Karpas-422 (cell line): ENCODE measurements around the gene CTRL. TPM values are rescaled to one million over a fixed set of nuclear protein-coding genes. Genes with fewer than 3 reads are reported as not detected.
"Not testable (repeated sequence)": the region's sequence is repeated elsewhere in the genome, so short reads cannot be mapped to it uniquely, and the experiment has no call there.

Experiments used
- DNase-seq: peaks from one replicate; pipeline ENCODE4 v3.0.0-alpha.2; 2015
- H2AFZ ChIP-seq: fragments of 200-600 bp; sonication (generic); 2 replicates; pipeline ENCODE4 v1.6.1; 2014; ENCODE audit warnings: antibody characterized with exemption, low read length, mixed read lengths
- H3K27ac ChIP-seq: fragments of 200-600 bp; sonication (generic); 2 replicates; pipeline ENCODE4 v1.5.1; 2014; ENCODE audit warnings: mild to moderate bottlenecking, low read length, moderate library complexity
- H3K27me3 ChIP-seq: fragments of 200-600 bp; sonication (generic); 2 replicates; pipeline ENCODE4 v1.6.1; 2014; ENCODE audit warnings: low read length, mixed read lengths
- H3K36me3 ChIP-seq: fragments of 200-600 bp; sonication (generic); 2 replicates; pipeline ENCODE4 v1.6.1; 2014; ENCODE audit warnings: low read length, mixed read lengths; ENCODE audit not compliant: insufficient read depth
- H3K4me1 ChIP-seq: fragments of 200-600 bp; sonication (generic); 2 replicates; pipeline ENCODE4 v1.6.1; 2014; ENCODE audit warnings: mild to moderate bottlenecking, low read length, mixed read lengths
- H3K4me2 ChIP-seq: fragments of 200-600 bp; sonication (generic); 2 replicates; pipeline ENCODE4 v1.6.1; 2014; ENCODE audit warnings: low read length, low read depth, mild to moderate bottlenecking; ENCODE audit not compliant: poor library complexity, severe bottlenecking
- H3K4me3 ChIP-seq: fragments of 200-600 bp; sonication (generic); 2 replicates; pipeline ENCODE4 v1.5.1; 2014; ENCODE audit warnings: mild to moderate bottlenecking, antibody characterized with exemption, low read length, mixed read lengths
- H3K79me2 ChIP-seq: fragments of 200-600 bp; sonication (generic); 2 replicates; pipeline ENCODE4 v1.6.1; 2014; ENCODE audit warnings: mild to moderate bottlenecking, low read length, mixed read lengths
- H3K9ac ChIP-seq: fragments of 200-600 bp; sonication (generic); 2 replicates; pipeline ENCODE4 v1.6.0; 2014; ENCODE audit warnings: low read length
- H3K9me2 ChIP-seq: fragments of 200-600 bp; sonication (generic), shearing (Covaris generic); replicated peaks from 2 replicates; pipeline ENCODE4 v1.6.0; 2014; ENCODE audit warnings: mild to moderate bottlenecking, low read length, moderate library complexity; ENCODE audit not compliant: insufficient read depth
- H3K9me3 ChIP-seq: fragments of 300-700, 200-600 bp; sonication (generic); 2 replicates; pipeline ENCODE4 v1.6.1; 2014; ENCODE audit warnings: low read length, mixed read lengths
- H4K20me1 ChIP-seq: fragments of 200-600 bp; sonication (generic); 2 replicates; pipeline ENCODE4 v1.6.1; 2014; ENCODE audit warnings: mild to moderate bottlenecking, antibody characterized with exemption, low read length, low read depth; ENCODE audit not compliant: insufficient read depth
- total RNA-seq: library from RNA; depleted of rRNA; stranded (reverse); fragments of >200 nt; shearing (Covaris generic); gene quantifications from 2 replicates; pipeline ENCODE4 v1.2.3, GENCODE V29; 2014; ENCODE audit warnings: low replicate concordance

Gene CTRL
- total RNA-seq, 1 experiment from 2014 or later, result 1.6 TPM

DNA sequence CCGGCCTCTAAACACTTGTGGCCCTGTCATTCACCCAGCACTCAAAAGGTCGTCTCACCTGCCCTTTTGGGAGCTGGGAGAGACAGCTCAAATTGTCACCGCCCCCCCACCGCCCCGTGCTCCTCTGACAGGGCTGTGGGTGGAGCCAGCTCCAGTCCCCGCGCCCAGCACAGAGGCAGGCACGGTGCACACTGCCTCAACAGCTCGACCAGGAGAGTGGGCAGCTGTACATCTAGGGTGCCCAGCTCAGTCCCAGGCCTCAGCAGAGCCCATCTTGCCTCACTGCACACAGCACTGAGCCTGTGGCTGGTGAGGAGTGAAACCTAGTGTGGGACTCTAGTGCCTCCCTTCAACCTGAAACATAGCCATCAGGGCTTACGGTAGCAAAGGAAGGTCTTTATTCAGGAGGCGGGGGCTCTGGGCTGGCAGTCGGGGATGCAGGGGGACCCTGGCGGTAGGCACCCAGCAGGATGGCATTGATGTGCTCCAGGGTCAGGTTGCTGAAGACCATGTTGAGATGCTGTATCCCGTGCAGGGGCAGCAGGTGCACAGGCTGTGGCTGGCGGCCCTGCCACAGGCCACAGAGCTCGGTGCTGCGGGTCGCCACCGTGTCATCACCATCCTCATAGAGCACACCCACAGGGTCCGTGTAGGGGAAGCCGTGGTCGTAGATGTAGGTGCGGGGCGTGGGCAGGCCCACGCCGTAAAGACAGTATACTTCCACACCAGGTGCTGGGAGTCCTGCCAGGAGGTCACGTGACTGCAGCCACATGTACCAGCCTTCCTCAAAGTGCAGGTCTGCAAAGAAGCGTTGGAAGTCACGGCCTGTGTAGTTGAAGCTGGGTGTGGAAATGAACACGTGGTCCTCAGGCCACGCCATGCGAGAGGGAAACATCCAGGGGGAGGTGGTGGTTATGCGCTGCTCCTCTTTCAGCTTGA is 8.1 kb upstream of the CTRL start:
- H3K4me1 ChIP-seq, result peaks cover 27% of the 10 kb centered on the region
- no peak overlapping the region for H3K4me2 ChIP-seq
- no peak overlapping the region for H3K4me3 ChIP-seq
- no peaks in the 10 kb centered on the region for H3K9me2 ChIP-seq
- peaks cover 31% of the 10 kb centered on the region for H3K79me2 ChIP-seq
- no peak overlapping the region for H3K9ac ChIP-seq
- no peaks in the 10 kb centered on the region for H3K9me3 ChIP-seq
- peaks cover 6% of the 10 kb centered on the region; the same call in 1 of the 2 replicates for H3K36me3 ChIP-seq
- peak; percentile 54 for DNase-seq
- no peak overlapping the region for H3K27ac ChIP-seq
- H2AFZ ChIP-seq, result no peak overlapping the region
- no peaks in the 10 kb centered on the region for H3K27me3 ChIP-seq
- H4K20me1 ChIP-seq, result peaks cover 8% of the 10 kb centered on the region; the same call in 1 of the 2 replicates

DNA sequence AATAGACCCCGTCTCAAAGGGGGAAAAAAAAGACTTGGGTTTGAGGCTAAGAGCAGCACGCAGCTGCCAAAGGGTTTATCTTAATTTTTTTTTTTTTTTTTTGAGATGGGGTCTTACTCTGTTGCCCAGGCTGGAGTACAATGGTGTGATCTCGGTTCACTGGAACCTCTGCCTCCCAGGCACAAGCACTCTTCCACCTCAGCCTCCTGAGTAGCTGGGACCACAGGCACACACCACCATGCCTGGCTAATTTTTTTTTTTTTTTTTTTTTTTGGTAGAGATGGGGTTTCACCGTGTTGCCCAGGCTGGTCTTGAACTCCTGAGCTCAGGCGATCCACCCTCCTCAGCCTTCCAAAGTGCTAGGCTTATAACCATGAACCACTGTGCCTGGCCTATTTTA is 6.1 kb upstream of the CTRL start:
- H2AFZ ChIP-seq, DNase-seq, H4K20me1 ChIP-seq, H3K9me2 ChIP-seq, H3K27me3 ChIP-seq, H3K9me3 ChIP-seq: not testable (repeated sequence)
- Histone ChIP-seq H3K36me3 (peaks cover 19% of the 10 kb centered on the region; the same call in 1 of the 2 replicates), H3K4me3 (peak overlapping the region; percentile 91; the same call in 1 of the 2 replicates), H3K27ac (peak overlapping the region; percentile 89), H3K4me2 (peak overlapping the region; percentile 77), H3K9ac (peak overlapping the region; percentile 98; the same call in 1 of the 2 replicates), H3K79me2 (peaks cover 34% of the 10 kb centered on the region), H3K4me1 (peaks cover 34% of the 10 kb centered on the region)

DNA sequence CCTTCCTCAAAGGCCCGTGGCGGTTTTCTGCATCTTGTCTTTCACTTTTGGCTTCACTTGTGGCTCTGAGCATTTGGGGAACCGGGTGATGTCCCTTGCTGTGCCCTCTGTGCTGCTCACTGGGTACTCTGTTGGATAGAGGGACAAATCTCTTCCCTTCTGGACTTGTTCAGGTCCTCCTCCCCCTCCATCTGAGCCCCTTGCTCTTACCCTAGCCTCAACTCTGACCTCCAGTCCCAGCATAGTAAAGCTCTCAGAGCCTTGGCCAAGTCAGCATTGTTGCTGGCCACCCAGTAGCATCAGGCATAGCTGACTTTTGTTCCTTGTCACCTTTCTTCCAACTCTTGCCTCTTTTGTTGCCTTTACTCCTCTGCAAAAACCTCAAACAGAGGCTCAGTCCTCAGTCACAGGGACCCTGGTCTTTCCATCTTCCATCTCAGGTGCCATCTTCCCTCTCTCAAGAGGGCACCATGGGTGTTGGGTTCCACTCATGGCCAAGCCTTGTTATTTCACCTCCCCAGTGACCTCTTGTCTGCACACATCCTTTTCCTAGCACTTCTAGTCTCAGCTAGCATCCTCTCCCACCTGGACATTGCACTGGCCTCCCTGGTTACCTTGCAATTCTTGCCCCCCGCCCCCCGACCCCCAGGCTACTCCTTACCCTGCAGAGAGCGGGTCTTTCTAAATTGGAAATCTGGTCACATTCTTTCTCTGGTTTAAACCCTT is 5.4 kb upstream of the CTRL start:
- H3K27ac ChIP-seq, result peak overlapping the region; percentile 89
- H3K9me3 ChIP-seq, result no peaks in the 10 kb centered on the region
- peak; percentile 94 for DNase-seq
- peak overlapping the region; percentile 91 for H3K4me3 ChIP-seq
- H2AFZ ChIP-seq, result no peak overlapping the region
- H3K9ac ChIP-seq, result peak overlapping the region; percentile 98
- peak overlapping the region; percentile 77 for H3K4me2 ChIP-seq
- H3K9me2 ChIP-seq, result no peaks in the 10 kb centered on the region
- H3K27me3 ChIP-seq, result no peaks in the 10 kb centered on the region
- H3K79me2 ChIP-seq, result peaks cover 34% of the 10 kb centered on the region
- peaks cover 19% of the 10 kb centered on the region; the same call in 1 of the 2 replicates for H3K36me3 ChIP-seq
- H3K4me1 ChIP-seq, result peaks cover 34% of the 10 kb centered on the region
- no peaks in the 10 kb centered on the region; the same call in 1 of the 2 replicates for H4K20me1 ChIP-seq

DNA sequence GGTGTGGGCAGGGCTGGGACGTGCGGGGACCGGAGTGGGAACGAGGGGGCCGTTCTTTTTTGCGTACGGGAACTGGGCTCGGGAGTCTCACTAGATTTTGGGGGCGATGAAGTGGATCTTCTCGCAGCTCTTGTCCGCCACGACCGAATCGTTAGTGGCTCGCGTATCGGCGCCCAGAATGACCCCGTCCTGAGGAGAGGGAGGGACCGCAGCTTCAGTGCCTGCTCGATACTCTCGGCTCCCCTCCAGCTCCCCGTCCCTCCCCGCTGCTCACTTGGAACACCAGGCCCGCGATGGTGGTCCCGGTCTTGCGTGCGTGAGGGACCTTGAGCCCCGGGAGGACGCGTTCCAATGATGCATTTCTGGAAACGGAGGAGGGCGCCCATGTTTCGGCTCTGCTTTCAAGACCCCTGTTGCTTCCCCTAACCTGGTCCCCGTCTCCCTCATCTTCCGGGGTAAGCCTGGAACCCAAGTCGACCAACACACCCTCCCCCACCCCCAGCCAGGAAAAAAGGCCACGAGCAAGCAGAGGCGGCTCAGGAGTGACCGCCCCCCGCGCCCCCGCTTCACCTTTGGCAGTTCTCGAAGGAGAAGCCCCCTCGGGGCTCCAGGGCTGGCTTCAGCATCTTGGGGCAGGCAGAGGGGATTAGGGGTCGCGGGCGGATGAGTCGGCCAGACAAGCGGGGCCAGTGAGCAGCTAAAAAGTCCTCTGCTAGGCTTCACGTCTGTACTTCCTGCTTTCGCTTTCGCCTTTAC is 4.6 kb upstream of the CTRL start, which contains the start of gene PSMB10:
Gene PSMB10 (minus strand): TSS at position 727 of the 756 bp plus-strand sequence. CDS start 101 bp downstream, at position 626.
- Histone ChIP-seq H3K27ac (peak within 1 kb of the TSS; percentile 89), H3K4me2 (peak within 1 kb of the TSS; percentile 77), H4K20me1 (no peaks in the 10 kb centered on the region; the same call in 1 of the 2 replicates), H3K27me3 (no peaks in the 10 kb centered on the region), H3K4me3 (peak within 1 kb of the TSS; percentile 91), H3K79me2 (peaks cover 34% of the 10 kb centered on the region), H3K4me1 (peaks cover 27% of the 10 kb centered on the region), H3K36me3 (peaks cover 19% of the 10 kb centered on the region; the same call in 1 of the 2 replicates), H3K9me2 (no peaks in the 10 kb centered on the region), H3K9me3 (no peaks in the 10 kb centered on the region), H2AFZ (no peak within 1 kb of the TSS), H3K9ac (peak within 1 kb of the TSS; percentile 98)
- no peak for DNase-seq

DNA sequence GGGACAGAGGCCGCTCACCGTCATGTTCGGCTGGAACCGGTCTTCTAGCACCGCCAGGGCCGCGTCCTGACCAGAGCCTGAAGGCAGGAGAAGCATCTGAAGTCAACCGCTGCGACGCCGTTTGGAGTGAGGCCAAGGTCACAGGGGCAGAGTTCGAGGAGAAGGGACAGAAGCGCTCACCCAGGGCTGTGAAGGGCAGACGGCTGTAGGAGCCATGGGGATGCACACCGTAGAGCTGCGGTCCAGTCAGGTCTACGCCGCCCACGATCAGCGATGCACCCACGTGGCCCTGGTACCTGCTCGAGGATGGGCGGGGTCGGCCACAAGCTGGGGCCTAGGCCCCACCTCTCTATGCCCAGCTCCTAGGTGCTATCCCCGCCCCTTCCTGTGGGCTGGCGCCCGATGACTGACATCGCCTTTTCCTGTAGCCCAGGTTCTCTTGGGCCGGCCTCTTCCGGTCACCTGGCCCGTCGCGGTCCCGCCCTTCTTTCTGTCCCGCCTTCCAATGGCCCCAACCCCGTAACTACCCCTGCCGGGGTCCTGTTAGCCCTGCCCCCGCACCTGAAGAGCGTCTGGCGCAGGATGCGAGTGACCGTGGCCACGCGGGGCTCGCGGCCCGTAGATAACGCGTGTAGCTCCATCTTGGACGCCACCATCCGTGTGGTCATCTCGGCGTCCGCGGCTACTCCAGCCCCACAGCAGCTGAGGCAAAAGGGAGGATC is 3.9 kb upstream of the CTRL start:
- Histone ChIP-seq H2AFZ (no peak overlapping the region), H3K36me3 (peaks cover 19% of the 10 kb centered on the region; the same call in 1 of the 2 replicates), H4K20me1 (no peaks in the 10 kb centered on the region; the same call in 1 of the 2 replicates), H3K4me2 (peak overlapping the region; percentile 77), H3K9ac (peak overlapping the region; percentile 98), H3K9me3 (no peaks in the 10 kb centered on the region), H3K4me3 (peak overlapping the region; percentile 91), H3K27me3 (no peaks in the 10 kb centered on the region), H3K4me1 (peaks cover 27% of the 10 kb centered on the region), H3K9me2 (no peaks in the 10 kb centered on the region), H3K27ac (peak overlapping the region; percentile 89), H3K79me2 (peaks cover 34% of the 10 kb centered on the region)
- DNase-seq, result peak; percentile 99

DNA sequence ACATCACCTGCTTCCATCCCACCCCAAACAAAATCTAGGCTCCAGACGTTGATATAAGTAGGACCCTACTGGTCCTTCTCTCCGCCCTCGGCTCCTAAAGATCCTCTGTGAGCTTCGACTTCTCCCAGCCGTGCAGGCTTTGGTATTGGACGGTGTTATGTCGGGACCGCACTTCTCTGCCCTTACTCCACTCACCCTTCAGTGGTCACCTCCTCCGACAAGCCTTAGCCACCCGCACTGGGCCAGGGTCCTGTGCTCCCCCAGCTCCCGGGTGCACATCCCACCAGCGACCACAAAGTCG is 3.4 kb upstream of the CTRL start:
- H2AFZ ChIP-seq, result no peak overlapping the region
- H3K9me2 ChIP-seq, result no peaks in the 10 kb centered on the region
- H3K9ac ChIP-seq, result peak overlapping the region; percentile 59
- H3K36me3 ChIP-seq, result peaks cover 19% of the 10 kb centered on the region; the same call in 1 of the 2 replicates
- no peaks in the 10 kb centered on the region for H3K9me3 ChIP-seq
- H4K20me1 ChIP-seq, result no peaks in the 10 kb centered on the region; the same call in 1 of the 2 replicates
- no peaks in the 10 kb centered on the region for H3K27me3 ChIP-seq
- peaks cover 34% of the 10 kb centered on the region for H3K79me2 ChIP-seq
- H3K4me1 ChIP-seq, result peaks cover 27% of the 10 kb centered on the region
- DNase-seq, result peak; percentile 40
- no peak overlapping the region for H3K27ac ChIP-seq
- peak overlapping the region; percentile 77 for H3K4me2 ChIP-seq
- H3K4me3 ChIP-seq, result peak overlapping the region; percentile 91

DNA sequence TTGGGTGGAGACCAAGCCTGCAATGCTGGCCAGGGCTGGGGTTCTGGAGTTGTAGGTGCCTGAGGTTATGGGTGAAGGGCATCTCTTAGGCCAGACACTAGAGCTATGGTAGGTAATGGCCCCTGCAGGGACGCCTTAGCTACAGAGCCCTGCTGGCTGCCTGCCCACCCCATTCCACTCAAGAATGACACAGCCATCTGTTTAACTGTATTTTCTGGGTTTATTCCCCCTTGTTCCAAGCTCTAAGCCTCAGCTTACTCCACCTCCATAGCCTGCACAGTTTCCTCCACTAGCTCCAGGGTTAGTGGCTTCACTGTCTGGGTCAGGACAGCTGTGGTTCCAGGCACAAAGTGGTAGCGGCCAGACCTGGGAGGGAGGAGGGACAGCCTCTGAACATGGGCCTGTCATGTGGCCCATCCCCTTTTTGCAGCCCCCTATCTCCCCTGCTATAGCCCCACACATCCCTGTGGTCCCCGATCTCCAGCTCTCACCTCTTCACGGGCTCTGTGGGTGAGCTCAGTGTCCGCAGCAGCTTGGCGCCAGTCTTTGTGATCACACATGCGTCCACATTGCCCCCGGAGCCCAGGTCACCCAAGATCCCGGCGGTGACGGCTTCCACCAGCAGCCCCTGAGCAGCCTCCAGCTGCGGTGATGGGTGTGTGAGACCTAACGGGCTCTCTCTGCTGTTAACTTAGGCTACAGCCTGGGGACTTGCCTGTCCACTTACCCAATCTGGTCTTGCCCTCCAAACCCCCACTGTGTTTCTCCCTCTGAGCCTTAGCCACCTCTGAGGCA is 2.8 kb upstream of the CTRL start:
- Histone ChIP-seq H3K9me2 (no peaks in the 10 kb centered on the region), H3K9me3 (no peaks in the 10 kb centered on the region), H3K79me2 (peaks cover 34% of the 10 kb centered on the region), H3K27me3 (no peaks in the 10 kb centered on the region), H2AFZ (no peak overlapping the region), H4K20me1 (no peaks in the 10 kb centered on the region; the same call in 1 of the 2 replicates), H3K36me3 (peaks cover 19% of the 10 kb centered on the region; the same call in 1 of the 2 replicates), H3K27ac (no peak overlapping the region), H3K4me3 (peak overlapping the region; percentile 91), H3K4me1 (peaks cover 27% of the 10 kb centered on the region), H3K4me2 (peak overlapping the region; percentile 77), H3K9ac (peak overlapping the region; percentile 59)
- DNase-seq, result no peak
